ENCODE results near the gene MMP2.

Gene MMP2

DNA sequence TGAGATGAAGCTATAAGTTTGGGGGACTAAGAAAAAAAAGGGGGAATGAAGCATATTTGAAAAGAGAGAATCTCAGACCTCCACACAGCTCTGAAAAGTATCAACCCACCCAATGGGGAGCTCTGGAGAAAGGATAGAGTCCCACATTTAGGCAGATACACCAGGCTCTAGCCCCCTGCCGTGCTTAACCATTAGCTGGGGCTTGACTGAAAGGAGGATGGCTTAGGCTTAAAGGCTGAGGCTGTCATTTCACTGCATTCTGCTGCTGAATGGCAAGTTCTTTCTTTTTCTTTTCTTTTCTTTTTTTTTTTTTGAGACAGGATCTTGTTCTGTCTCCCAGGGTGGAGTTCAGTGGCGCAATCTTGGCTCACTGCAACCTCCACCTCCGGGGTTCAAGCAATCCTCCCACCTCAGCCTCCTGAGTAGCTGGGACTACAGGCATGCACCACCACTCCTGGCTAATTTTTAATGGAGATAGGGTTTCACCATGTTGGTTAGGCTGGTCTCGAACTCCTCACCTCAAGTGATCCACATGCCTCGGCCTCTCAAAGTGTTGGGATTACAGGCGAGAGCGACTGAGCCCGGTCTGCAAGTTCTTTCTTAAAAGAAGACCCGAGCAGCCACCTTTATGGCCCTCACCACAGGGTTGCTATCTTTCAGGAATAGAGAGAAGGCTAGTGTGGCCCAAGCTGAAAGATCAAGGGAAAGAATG, 9.0 kb upstream of the MMP2 start:
- DNase-seq (ENCODE audit: low spot score) = no peak

- no peak for DNase-seq (ENCODE audit: low spot score)
Measured at GRCh38 chr16:55470533-55471371, 8.2 kb upstream of the MMP2 start.

GRCh38 chr16:55471448-55472097, 7.4 kb upstream of the MMP2 start:
- no peak for DNase-seq (ENCODE audit: low spot score)

GRCh38 chr16:55473587-55473986, 5.4 kb upstream of the MMP2 start:
- DNase-seq (ENCODE audit: low spot score) = no peak

DNA sequence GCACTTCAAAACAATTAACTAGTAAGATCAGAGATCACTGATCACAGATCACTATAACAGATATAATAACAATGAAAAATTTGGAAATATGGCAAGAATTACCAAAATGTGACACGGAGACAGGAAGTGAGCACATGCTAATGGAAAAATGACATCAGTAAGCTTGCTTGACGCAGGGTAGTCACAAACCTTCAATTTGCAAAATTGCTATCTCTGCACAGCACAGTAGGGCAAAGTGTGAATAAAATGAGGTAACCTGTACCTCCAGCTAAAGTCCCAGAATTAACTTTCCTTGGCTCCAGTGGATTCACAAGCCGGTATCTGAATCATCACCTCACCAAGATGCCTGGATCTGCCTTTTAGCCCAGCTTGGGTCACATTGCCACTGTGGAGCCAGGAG, 4.2 kb upstream of the MMP2 start:
- no peak for DNase-seq (ENCODE audit: low spot score)

- no peak for DNase-seq (ENCODE audit: low spot score)
Measured at GRCh38 chr16:55475919-55476318, 3.1 kb upstream of the MMP2 start.

- DNase-seq (ENCODE audit: low spot score) = no peak
Measured at GRCh38 chr16:55476625-55477533, 2.1 kb upstream of the MMP2 start.

DNA sequence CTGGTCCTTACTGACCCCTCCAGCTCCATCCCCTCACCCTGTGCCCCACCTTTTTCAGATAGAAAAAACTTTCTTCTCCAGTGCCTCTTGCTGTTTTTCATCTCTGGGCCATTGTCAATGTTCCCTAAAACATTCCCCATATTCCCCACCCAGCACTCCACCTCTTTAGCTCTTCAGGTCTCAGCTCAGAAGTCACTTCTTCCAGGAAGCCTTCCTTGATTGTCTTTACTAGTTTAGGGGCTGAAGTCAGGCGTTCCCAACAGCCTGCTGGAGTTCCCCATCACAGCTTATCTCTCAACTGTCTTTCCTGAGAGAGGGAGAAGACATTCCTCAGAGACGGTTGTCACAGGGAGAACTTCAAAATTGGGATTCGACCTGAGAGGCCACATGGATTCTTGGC, 1.3 kb upstream of the MMP2 start:
- DNase-seq (ENCODE audit: low spot score) = no peak

- DNase-seq (ENCODE audit: low spot score) = no peak
Measured at GRCh38 chr16:55479430-55480140, 587 bp downstream of the MMP2 start.

DNA sequence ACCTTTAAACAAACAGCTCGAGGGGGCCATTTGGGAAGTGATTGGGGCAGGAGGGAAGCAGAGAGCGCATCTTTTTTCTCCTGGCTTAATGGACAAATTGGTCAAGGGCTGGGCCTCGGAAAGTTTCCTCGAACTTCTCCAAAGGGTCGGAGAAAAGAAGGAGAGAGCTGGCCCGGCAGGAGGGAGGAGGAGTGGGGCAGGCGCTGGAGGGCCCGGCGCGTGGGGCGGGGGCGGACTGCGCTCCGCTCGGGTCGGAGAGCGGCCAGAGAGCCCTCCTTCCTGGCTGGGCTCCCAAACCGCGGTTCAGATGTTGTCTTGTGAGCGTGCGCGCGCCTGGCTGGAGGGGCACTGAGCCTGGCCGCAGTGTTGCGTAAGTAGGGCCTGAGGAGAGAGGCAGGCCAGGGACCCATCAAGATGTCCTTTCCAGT, 1.2 kb downstream of the MMP2 start:
- DNase-seq (ENCODE audit: low spot score) = no peak

DNA sequence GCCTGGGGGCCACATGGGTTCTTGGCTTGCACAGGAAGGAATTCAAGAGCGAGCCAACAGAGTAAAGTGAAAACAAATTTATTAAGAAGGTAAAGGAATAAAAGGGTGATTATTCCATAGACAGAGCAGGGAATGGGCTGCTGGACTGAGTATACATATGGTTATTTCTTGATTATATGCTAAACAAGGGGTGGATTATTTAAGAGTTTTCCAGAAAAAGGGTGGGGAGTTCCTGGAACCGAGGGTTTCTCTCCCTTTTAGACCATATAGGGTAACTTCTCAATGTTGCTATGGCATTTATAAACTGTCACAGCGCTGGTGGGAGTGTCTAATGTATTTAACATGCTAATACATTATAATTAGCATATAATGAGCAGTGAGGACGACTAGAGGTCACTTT, 2.0 kb downstream of the MMP2 start:
- no peak for DNase-seq (ENCODE audit: low spot score)

DNA sequence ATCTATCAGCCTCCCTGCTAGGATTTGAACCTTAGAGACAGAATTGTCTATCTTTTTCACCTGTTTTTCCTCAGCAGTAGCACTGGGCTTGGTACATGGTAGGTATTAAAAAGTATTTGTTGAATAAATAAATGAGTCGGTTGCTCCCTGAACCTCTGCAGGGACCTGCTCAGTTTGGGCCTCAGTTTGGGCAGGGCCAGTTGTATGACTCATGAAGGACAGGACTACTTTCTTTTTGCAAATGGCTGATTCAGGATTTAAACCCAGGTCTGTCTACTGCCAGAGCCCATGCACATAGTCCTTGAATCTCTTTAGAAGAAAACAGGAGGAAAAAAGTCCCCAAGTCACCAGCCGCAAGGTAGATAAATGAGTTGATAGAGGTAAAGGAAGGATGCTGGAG, 3.1 kb downstream of the MMP2 start:
- DNase-seq (ENCODE audit: low spot score) = no peak

- no peak for DNase-seq (ENCODE audit: low spot score)
Measured at GRCh38 chr16:55487048-55487803, 8.2 kb downstream of the MMP2 start.

GRCh38 chr16:55488306-55488705, 9.3 kb downstream of the MMP2 start:
- DNase-seq (ENCODE audit: low spot score) = no peak

- DNase-seq (ENCODE audit: low spot score) = no peak
Measured at GRCh38 chr16:55489119-55489955, 10.3 kb downstream of the MMP2 start.

GRCh38 chr16:55489956-55490265, 10.9 kb downstream of the MMP2 start:
- no peak for DNase-seq (ENCODE audit: low spot score)

DNA sequence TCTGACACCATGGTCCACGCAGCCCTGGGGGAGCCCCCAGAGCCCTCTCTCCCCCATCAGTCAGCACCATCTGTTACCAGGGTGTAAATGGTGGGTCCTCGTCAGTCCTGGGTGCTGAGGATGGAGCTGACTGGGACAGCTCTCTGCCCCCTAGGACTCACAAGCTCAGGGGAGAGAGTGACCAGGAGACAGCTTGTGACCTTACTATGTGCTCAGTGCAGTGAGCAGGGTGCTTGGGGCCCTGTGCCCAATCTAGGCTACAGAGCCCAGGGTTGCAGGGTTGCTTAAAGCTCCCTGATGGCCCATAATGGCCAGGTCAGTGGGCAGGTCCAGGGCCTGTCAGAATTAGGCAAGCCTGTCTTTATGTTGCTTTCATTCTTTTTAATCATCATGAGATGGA, 11.3 kb downstream of the MMP2 start:
- no peak for DNase-seq (ENCODE audit: low spot score)

DNA sequence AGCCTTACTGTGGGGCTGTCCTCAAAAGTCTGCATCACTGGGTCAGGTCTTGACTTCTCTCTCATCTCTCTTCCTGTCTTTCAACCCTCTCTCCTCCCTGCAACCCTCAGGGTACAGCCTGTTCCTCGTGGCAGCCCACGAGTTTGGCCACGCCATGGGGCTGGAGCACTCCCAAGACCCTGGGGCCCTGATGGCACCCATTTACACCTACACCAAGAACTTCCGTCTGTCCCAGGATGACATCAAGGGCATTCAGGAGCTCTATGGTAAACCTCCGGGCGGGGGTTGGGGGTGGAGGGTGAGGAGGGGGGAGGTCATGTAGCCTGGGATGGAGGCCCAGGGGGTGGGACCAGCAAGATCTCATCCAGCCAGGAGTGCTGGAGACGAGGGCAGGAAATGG, 12.7 kb downstream of the MMP2 start:
- no peak for DNase-seq (ENCODE audit: low spot score)

DNA sequence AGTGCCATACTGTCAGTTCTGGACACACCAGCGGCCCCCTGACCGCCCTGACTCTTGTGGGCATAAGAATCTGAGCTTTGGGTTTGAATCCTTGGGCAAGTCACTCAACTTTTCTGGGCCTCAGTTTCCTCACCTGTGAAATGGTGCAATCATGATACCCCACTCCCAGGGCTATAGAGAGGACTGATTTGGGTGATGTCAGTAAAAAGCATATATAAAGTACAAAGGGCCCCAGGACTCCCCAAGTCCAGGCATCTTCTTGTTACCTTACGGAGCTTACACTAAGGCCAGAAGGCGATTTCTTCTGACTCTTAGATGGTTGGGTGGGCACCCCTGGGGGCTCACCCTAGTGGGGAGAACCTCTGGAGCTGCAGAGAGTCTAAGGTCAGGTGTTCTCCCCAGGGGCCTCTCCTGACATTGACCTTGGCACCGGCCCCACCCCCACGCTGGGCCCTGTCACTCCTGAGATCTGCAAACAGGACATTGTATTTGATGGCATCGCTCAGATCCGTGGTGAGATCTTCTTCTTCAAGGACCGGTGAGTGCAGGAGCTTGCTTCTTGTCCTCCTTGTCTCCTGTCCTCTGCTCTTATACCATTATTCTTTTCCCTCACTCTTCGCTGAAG, 13.9 kb downstream of the MMP2 start:
- DNase-seq (ENCODE audit: low spot score) = no peak

Measured in CD4-positive, alpha-beta T cell treated with Interleukin-15 for 4 hours (primary cell).